ENCODE data around the gene LDB2.

Gene LDB2

DNA sequence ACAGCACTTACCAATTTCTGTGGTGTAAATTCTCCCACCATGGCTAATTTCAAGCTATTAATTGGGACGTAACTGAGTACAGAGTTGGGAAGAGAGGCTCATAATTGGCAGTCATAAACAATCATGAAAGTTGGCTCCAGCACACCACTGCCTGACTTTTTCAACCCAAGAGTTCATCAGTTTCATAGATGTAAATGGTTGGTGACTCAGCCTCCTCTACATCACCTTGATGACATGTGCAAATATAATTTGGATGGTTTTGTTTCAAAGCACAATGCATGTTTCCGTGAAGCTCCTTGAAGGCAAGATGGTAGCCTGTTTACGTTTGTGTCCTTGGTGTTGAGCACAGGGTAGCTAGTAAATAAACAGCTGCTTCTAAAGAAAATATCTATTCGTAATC is 235.1 kb downstream of the LDB2 start:
- no peak overlapping the region for H3K4me2 ChIP-seq (ENCODE audit: low read depth, low read length, poor library complexity, severe bottlenecking)
- H3K36me3 ChIP-seq (ENCODE audit: insufficient read depth, low read length), result no peaks in the 10 kb centered on the region
- no peak overlapping the region for H3K9ac ChIP-seq (ENCODE audit: low read depth, low read length, poor library complexity, severe bottlenecking)
- no peaks in the 10 kb centered on the region for H3K9me3 ChIP-seq (ENCODE audit: insufficient read depth, low read depth, low read length)
- no peaks in the 10 kb centered on the region for H3K79me2 ChIP-seq (ENCODE audit: insufficient read depth, low read length)
- no peaks in the 10 kb centered on the region for H3K27me3 ChIP-seq (ENCODE audit: insufficient read depth, low read length, poor library complexity, severe bottlenecking)
- H3K4me3 ChIP-seq (ENCODE audit: low read length, poor library complexity, severe bottlenecking), result no peak overlapping the region
- H3K9me2 ChIP-seq (replicated peaks; ENCODE audit: low read depth, low read length), result no peaks in the 10 kb centered on the region
- no peaks in the 10 kb centered on the region for H3F3A ChIP-seq (ENCODE audit: low read depth)
- no peak overlapping the region for H2AFZ ChIP-seq (ENCODE audit: low read length)
- H3K4me1 ChIP-seq (ENCODE audit: insufficient read depth, low read length, poor library complexity, severe bottlenecking), result no peaks in the 10 kb centered on the region
- no peaks in the 10 kb centered on the region for H4K20me1 ChIP-seq (ENCODE audit: insufficient read depth, low read length, poor library complexity, severe bottlenecking)
- no peak for TF ChIP-seq EZH2phosphoT487 (IDR thresholded peaks at IDR 0.05; ENCODE audit: borderline replicate concordance)
- TF ChIP-seq CTCF (conservative IDR thresholded peaks at IDR 0.05; ENCODE audit: low read length), result no peak

GRCh38 chr4:16661813-16662212 is 236.6 kb downstream of the LDB2 start:
- TF ChIP-seq CTCF (conservative IDR thresholded peaks at IDR 0.05; ENCODE audit: low read length) (no peak), EZH2phosphoT487 (IDR thresholded peaks at IDR 0.05; ENCODE audit: borderline replicate concordance) (no peak)
- H3K4me3 ChIP-seq (ENCODE audit: low read length, poor library complexity, severe bottlenecking), result no peak overlapping the region
- no peaks in the 10 kb centered on the region for H3K27me3 ChIP-seq (ENCODE audit: insufficient read depth, low read length, poor library complexity, severe bottlenecking)
- H3K9ac ChIP-seq (ENCODE audit: low read depth, low read length, poor library complexity, severe bottlenecking), result no peak overlapping the region
- no peak overlapping the region for H3K4me2 ChIP-seq (ENCODE audit: low read depth, low read length, poor library complexity, severe bottlenecking)
- H3F3A ChIP-seq (ENCODE audit: low read depth), result no peaks in the 10 kb centered on the region
- no peaks in the 10 kb centered on the region for H3K36me3 ChIP-seq (ENCODE audit: insufficient read depth, low read length)
- no peaks in the 10 kb centered on the region for H3K4me1 ChIP-seq (ENCODE audit: insufficient read depth, low read length, poor library complexity, severe bottlenecking)
- no peak overlapping the region for H2AFZ ChIP-seq (ENCODE audit: low read length)
- H3K79me2 ChIP-seq (ENCODE audit: insufficient read depth, low read length), result no peaks in the 10 kb centered on the region
- no peaks in the 10 kb centered on the region for H4K20me1 ChIP-seq (ENCODE audit: insufficient read depth, low read length, poor library complexity, severe bottlenecking)
- H3K9me3 ChIP-seq (ENCODE audit: insufficient read depth, low read depth, low read length), result no peaks in the 10 kb centered on the region
- H3K9me2 ChIP-seq (replicated peaks; ENCODE audit: low read depth, low read length), result no peaks in the 10 kb centered on the region

DNA sequence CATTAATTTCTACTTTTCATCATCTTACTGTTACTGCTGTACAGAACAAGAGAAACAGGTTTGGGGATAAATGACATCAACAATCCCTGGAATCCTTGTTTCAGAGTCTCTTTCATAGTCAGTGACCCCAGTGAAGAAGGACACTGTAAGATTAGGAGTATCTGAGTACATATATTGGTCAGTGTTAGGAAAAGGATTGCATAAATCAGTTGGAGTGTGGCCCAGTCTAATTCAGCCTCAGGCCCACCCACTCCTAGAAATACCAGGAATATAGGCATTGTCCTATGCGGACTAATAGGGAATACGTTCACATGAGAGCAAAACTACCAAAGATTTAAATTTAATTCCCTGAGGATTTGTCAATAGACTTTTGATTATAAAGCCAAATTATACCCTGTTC is 237.8 kb downstream of the LDB2 start:
- H2AFZ ChIP-seq (ENCODE audit: low read length), result no peak overlapping the region
- no peak for TF ChIP-seq EZH2phosphoT487 (IDR thresholded peaks at IDR 0.05; ENCODE audit: borderline replicate concordance)
- no peak for TF ChIP-seq CTCF (conservative IDR thresholded peaks at IDR 0.05; ENCODE audit: low read length)

More for the DNA sequence above, 237.8 kb downstream of the LDB2 start:
- no peaks in the 10 kb centered on the region for H3K9me3 ChIP-seq (ENCODE audit: insufficient read depth, low read depth, low read length)
- H3F3A ChIP-seq (ENCODE audit: low read depth), result no peaks in the 10 kb centered on the region
- no peak overlapping the region for H3K4me2 ChIP-seq (ENCODE audit: low read depth, low read length, poor library complexity, severe bottlenecking)
- no peaks in the 10 kb centered on the region for H3K4me1 ChIP-seq (ENCODE audit: insufficient read depth, low read length, poor library complexity, severe bottlenecking)
- no peaks in the 10 kb centered on the region for H3K79me2 ChIP-seq (ENCODE audit: insufficient read depth, low read length)
- no peaks in the 10 kb centered on the region for H4K20me1 ChIP-seq (ENCODE audit: insufficient read depth, low read length, poor library complexity, severe bottlenecking)
- no peaks in the 10 kb centered on the region for H3K9me2 ChIP-seq (replicated peaks; ENCODE audit: low read depth, low read length)
- no peak overlapping the region for H3K9ac ChIP-seq (ENCODE audit: low read depth, low read length, poor library complexity, severe bottlenecking)
- no peaks in the 10 kb centered on the region for H3K27me3 ChIP-seq (ENCODE audit: insufficient read depth, low read length, poor library complexity, severe bottlenecking)
- no peaks in the 10 kb centered on the region for H3K36me3 ChIP-seq (ENCODE audit: insufficient read depth, low read length)
- no peak overlapping the region for H3K4me3 ChIP-seq (ENCODE audit: low read length, poor library complexity, severe bottlenecking)

Data from Loucy (cell line).